KMS-11 (cell line): ENCODE measurements around the gene STK24.
A peak's percentile ranks its signal among the peaks of the same experiment; 100 is the strongest.
"Not testable (repeated sequence)": the region's sequence is repeated elsewhere in the genome, so short reads cannot be mapped to it uniquely, and the experiment has no call there.

Experiments
- H2AFZ ChIP-seq: fragments of 200-600 bp; sonication (generic); 2 replicates; pipeline ENCODE4 v1.6.1; 2016; ENCODE audit warnings: antibody characterized with exemption, mixed run types, low read depth
- H3K27ac ChIP-seq: fragments of 200-600 bp; sonication (generic); 2 replicates; pipeline ENCODE4 v1.6.1; 2016; ENCODE audit warnings: mild to moderate bottlenecking, mixed run types
- H3K27me3 ChIP-seq: fragments of 200-600 bp; sonication (generic); 2 replicates; pipeline ENCODE4 v1.6.1; 2017; ENCODE audit warnings: mild to moderate bottlenecking, low read depth, mixed run types, moderate library complexity; ENCODE audit not compliant: insufficient read depth
- H3K36me3 ChIP-seq: fragments of 200-600 bp; sonication (generic); 2 replicates; pipeline ENCODE4 v1.6.1; 2017; ENCODE audit warnings: mild to moderate bottlenecking, mixed run types; ENCODE audit not compliant: insufficient read depth
- H3K4me1 ChIP-seq: fragments of 200-600 bp; sonication (generic); 2 replicates; pipeline ENCODE4 v1.6.1; 2016; ENCODE audit warnings: mild to moderate bottlenecking, low read depth, mixed run types; ENCODE audit not compliant: poor library complexity, severe bottlenecking
- H3K4me2 ChIP-seq: fragments of 200-600 bp; sonication (generic); 2 replicates; pipeline ENCODE4 v1.7.0; 2016; ENCODE audit warnings: mild to moderate bottlenecking, mixed run types
- H3K4me3 ChIP-seq: fragments of 200-600 bp; sonication (generic); IDR thresholded peaks from 2 replicates; pipeline ENCODE4 v1.6.1; 2017; ENCODE audit warnings: low read depth, low read length, mixed read lengths; ENCODE audit not compliant: insufficient read depth
- H3K79me2 ChIP-seq: fragments of 200-600 bp; sonication (generic); 2 replicates; pipeline ENCODE4 v1.6.1; 2016; ENCODE audit warnings: low read depth, mixed run types; ENCODE audit not compliant: insufficient read depth
- H3K9ac ChIP-seq: fragments of 200-600 bp; sonication (generic); 2 replicates; pipeline ENCODE4 v1.6.1; 2016; ENCODE audit warnings: mild to moderate bottlenecking, mixed run types
- H4K20me1 ChIP-seq: fragments of 200-600 bp; sonication (generic); 2 replicates; pipeline ENCODE4 v1.6.1; 2016; ENCODE audit warnings: mild to moderate bottlenecking, mixed run types; ENCODE audit not compliant: insufficient read depth
- CTCF ChIP-seq: fragments of 200-600 bp; sonication (generic); conservative IDR thresholded peaks from 2 replicates; pipeline ENCODE4 v1.6.1; 2017; ENCODE audit warnings: low read depth, mild to moderate bottlenecking, antibody characterized with exemption, low read length, moderate library complexity, mixed read lengths

Gene STK24

GRCh38 chr13:98570929-98571372 lies 6.0 kb downstream of the STK24 start:
- TF ChIP-seq CTCF = no peak
- peaks cover 22% of the 10 kb centered on the region; the same call in 1 of the 2 replicates for H4K20me1 ChIP-seq
- H3K79me2 ChIP-seq = peaks cover 97% of the 10 kb centered on the region
- H3K27me3 ChIP-seq = no peaks in the 10 kb centered on the region
- H3K4me1 ChIP-seq = peaks cover 62% of the 10 kb centered on the region
- H3K36me3 ChIP-seq = no peaks in the 10 kb centered on the region
- no peak overlapping the region for H2AFZ ChIP-seq
- peak overlapping the region; percentile 68 for H3K27ac ChIP-seq
- H3K4me2 ChIP-seq = peak overlapping the region; percentile 64
- H3K9ac ChIP-seq = peak overlapping the region; percentile 28; the same call in 1 of the 2 replicates
- no peak overlapping the region for H3K4me3 ChIP-seq

GRCh38 chr13:98569494-98570367 lies 7.2 kb downstream of the STK24 start:
- not testable (repeated sequence) for H3K27ac ChIP-seq, H3K36me3 ChIP-seq, H3K4me3 ChIP-seq, H3K27me3 ChIP-seq, H3K4me2 ChIP-seq, H3K9ac ChIP-seq, H2AFZ ChIP-seq
- peaks cover 97% of the 10 kb centered on the region for H3K79me2 ChIP-seq
- peaks cover 21% of the 10 kb centered on the region; the same call in 1 of the 2 replicates for H4K20me1 ChIP-seq
- H3K4me1 ChIP-seq = peaks cover 57% of the 10 kb centered on the region

DNA sequence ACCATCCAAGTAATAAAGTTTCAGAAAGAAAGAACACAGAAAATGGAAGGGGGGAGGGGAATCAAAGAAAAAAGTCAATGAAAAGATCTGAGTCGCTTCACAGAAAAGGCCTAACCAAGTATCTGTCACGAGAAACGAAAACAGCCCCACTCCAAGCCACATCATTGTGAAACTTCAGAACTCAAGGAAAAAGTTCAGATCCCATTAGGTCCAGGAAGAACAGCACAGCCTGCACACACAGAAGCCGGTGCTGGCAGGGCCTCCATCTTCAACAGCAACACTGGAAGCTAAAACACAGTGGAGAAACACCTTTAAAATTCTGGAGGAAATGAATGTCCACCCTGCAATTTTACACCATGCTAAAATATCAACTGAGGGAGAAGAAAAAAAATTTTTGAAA lies 8.0 kb downstream of the STK24 start:
- peaks cover 49% of the 10 kb centered on the region for H3K4me1 ChIP-seq
- H3K79me2 ChIP-seq = peaks cover 97% of the 10 kb centered on the region
- no peak overlapping the region for H3K27ac ChIP-seq
- H3K27me3 ChIP-seq = no peaks in the 10 kb centered on the region
- H4K20me1 ChIP-seq = peaks cover 21% of the 10 kb centered on the region; the same call in 1 of the 2 replicates
- H3K4me2 ChIP-seq = no peak overlapping the region
- no peaks in the 10 kb centered on the region for H3K36me3 ChIP-seq
- no peak for TF ChIP-seq CTCF
- no peak overlapping the region for H2AFZ ChIP-seq
- no peak overlapping the region for H3K4me3 ChIP-seq
- H3K9ac ChIP-seq = no peak overlapping the region

- Histone ChIP-seq H3K79me2 (peaks cover 94% of the 10 kb centered on the region), H3K4me2 (no peak overlapping the region), H2AFZ (no peak overlapping the region), H3K4me3 (no peak overlapping the region), H3K27ac (no peak overlapping the region), H4K20me1 (peaks cover 21% of the 10 kb centered on the region; the same call in 1 of the 2 replicates), H3K27me3 (no peaks in the 10 kb centered on the region), H3K9ac (no peak overlapping the region), H3K4me1 (peaks cover 31% of the 10 kb centered on the region), H3K36me3 (no peaks in the 10 kb centered on the region)
- TF ChIP-seq CTCF = no peak
Measured at GRCh38 chr13:98567140-98567539, 9.8 kb downstream of the STK24 start.
